Esophagus muscularis mucosa (tissue), 4 donors: ENCODE measurements around the gene DTD1. TPM values are rescaled to one million over a fixed set of nuclear protein-coding genes. Genes with fewer than 3 reads are reported as not detected.

Source experiments
- DNase-seq: peaks from one replicate; pipeline ENCODE4 v3.0.0-alpha.2; 2017; ENCODE audit errors: extremely low spot score
- H3K27ac ChIP-seq, 4 donors: fragments of 200-600 bp; sonication (generic); replicated peaks in 1 of 4; 1 replicate in 3 of 4; 2 replicates in 1 of 4; pipeline ENCODE4 v1.5.1; 2016 to 2019; ENCODE audit warnings: mild to moderate bottlenecking in 1 of 4
- H3K27me3 ChIP-seq, 4 donors: fragments of 200-600 bp; sonication (generic); one replicate each; pipeline versions ENCODE4 v1.5.1 to v1.6.0; 2016 to 2019
- H3K36me3 ChIP-seq, 4 donors: fragments of 200-600 bp; sonication (generic); one replicate each; pipeline ENCODE4 v1.5.1; 2016 to 2019
- H3K4me1 ChIP-seq, 4 donors: fragments of 200-600 bp; sonication (generic); one replicate each; pipeline ENCODE4 v1.5.1; 2016 to 2019
- H3K4me3 ChIP-seq, 4 donors: fragments of 200-600 bp; sonication (generic); 1 replicate in 2 of 4; 2 replicates in 2 of 4; pipeline ENCODE4 v1.5.1; 2016 to 2019; ENCODE audit warnings: mild to moderate bottlenecking in 4 of 4, moderate library complexity in 1 of 4
- H3K9me3 ChIP-seq, 4 donors: fragments of 200-600 bp; sonication (generic); 1 replicate in 3 of 4; 2 replicates in 1 of 4; pipeline ENCODE4 v1.5.1; 2016 to 2019
- CTCF ChIP-seq, 3 experiments: fragments of 200-600 bp in 2 of 3; fragments of 450-650 bp in 1 of 3; sonication (generic) in 2 of 3; IDR thresholded peaks; one replicate each; pipeline ENCODE4 v1.5.1; 2017 to 2019; ENCODE audit warnings: antibody characterized with exemption in 3 of 3, mild to moderate bottlenecking in 2 of 3, moderate library complexity in 1 of 3
- EP300 ChIP-seq: sonication (generic); formaldehyde crosslinking; IDR thresholded peaks from one replicate; pipeline ENCODE4 v1.6.1; 2017; ENCODE audit warnings: antibody characterized with exemption
- POLR2A ChIP-seq: fragments of 450-650 bp; IDR thresholded peaks from one replicate; pipeline ENCODE4 v1.6.1; 2017; ENCODE audit warnings: antibody characterized with exemption, moderate library complexity, mild to moderate bottlenecking, low read depth
- POLR2AphosphoS5 ChIP-seq, 2 donors: sonication (generic); formaldehyde crosslinking; IDR thresholded peaks; one replicate each; pipeline ENCODE4 v1.6.1; 2017; ENCODE audit warnings: antibody characterized with exemption in 2 of 2
- WGBS: methylation state at CpG from one replicate; pipeline ENCODE4 v1.1.5; 2018; 5-methylcytosine and 5-hydroxymethylcytosine counted together
- intact Hi-C: fragments of 100-400 bp; cut with DNase I; formaldehyde crosslinking; loops from one replicate; pipeline ENCODE4 v1.15.1; 2023
- total RNA-seq, 4 donors: library from RNA; depleted of rRNA; stranded (reverse); fragments of >200 nt; gene quantifications; one replicate each; pipeline versions ENCODE4 v1.1.0 to v1.2.1, GENCODE V29; 2016

DTD1 gene
- total RNA-seq, 4 donors from 2014 or later = 15.1 to 20.0 (median 17.5) TPM

- Histone ChIP-seq H3K4me1 (no peaks in the 10 kb centered on the region), H3K9me3 (no peaks in the 10 kb centered on the region), H3K36me3 (peaks cover 0 to 50% (median 18%) of the 10 kb centered on the region in 4 donors), H3K27ac (no peak overlapping the region), H3K27me3 (no peaks in the 10 kb centered on the region), H3K4me3 (no peak overlapping the region)
- 22% methylated on average over 7 of the region's 7 CpGs for WGBS
- peak; percentile 57 to 77 (median 64) for TF ChIP-seq CTCF (IDR thresholded peaks at IDR 0.05)
- TF ChIP-seq POLR2A = no peak
- DNase-seq = peak; percentile 45
- intact Hi-C loops = no loop called here
These were observed 44.4 kb downstream of the DTD1 start for GRCh38 chr20:18632196-18632789.

- 88% methylated on average over 2 of the region's 2 CpGs for WGBS
- Histone ChIP-seq H3K27ac (no peak overlapping the region), H3K36me3 (peaks cover 0 to 39% (median 16%) of the 10 kb centered on the region in 4 donors), H3K9me3 (no peaks in the 10 kb centered on the region), H3K4me3 (no peak overlapping the region), H3K4me1 (no peaks in the 10 kb centered on the region), H3K27me3 (no peaks in the 10 kb centered on the region)
- no peak for DNase-seq
- intact Hi-C loops = no loop called here
- TF ChIP-seq POLR2AphosphoS5 (IDR thresholded peaks at IDR 0.05) (no peak), EP300 (no peak), POLR2A (no peak), CTCF (IDR thresholded peaks at IDR 0.05) (no peak)
These were observed 45.6 kb downstream of the DTD1 start for GRCh38 chr20:18633411-18633810.

- H3K27me3 ChIP-seq = no peaks in the 10 kb centered on the region
- no peak overlapping the region for H3K4me3 ChIP-seq
- H3K36me3 ChIP-seq = peaks cover 0 to 34% (median 10%) of the 10 kb centered on the region in 4 donors
- no peak for DNase-seq
- TF ChIP-seq POLR2AphosphoS5 (IDR thresholded peaks at IDR 0.05) = no peak
- TF ChIP-seq EP300 = no peak
- TF ChIP-seq CTCF (IDR thresholded peaks at IDR 0.05) = no peak
- TF ChIP-seq POLR2A = no peak
- intact Hi-C loops = no loop called here
- WGBS = 87% methylated on average over 5 of the region's 5 CpGs
- H3K9me3 ChIP-seq = no peaks in the 10 kb centered on the region
- no peak overlapping the region for H3K27ac ChIP-seq
- no peaks in the 10 kb centered on the region for H3K4me1 ChIP-seq
These were observed 46.6 kb downstream of the DTD1 start for GRCh38 chr20:18634501-18634900.

GRCh38 chr20:18635380-18635779, 47.5 kb downstream of the DTD1 start:
- DNase-seq = no peak
- no CpG with 5 or more reads among the region's 1 CpG for WGBS

More at GRCh38 chr20:18635380-18635779, 47.5 kb downstream of the DTD1 start:
- Histone ChIP-seq H3K4me3 (no peak overlapping the region), H3K4me1 (no peaks in the 10 kb centered on the region), H3K9me3 (no peaks in the 10 kb centered on the region), H3K36me3 (peaks cover 0 to 27% (median 8%) of the 10 kb centered on the region in 4 donors), H3K27ac (no peak overlapping the region), H3K27me3 (no peaks in the 10 kb centered on the region)
- TF ChIP-seq EP300 (no peak), CTCF (IDR thresholded peaks at IDR 0.05) (no peak), POLR2AphosphoS5 (IDR thresholded peaks at IDR 0.05) (no peak), POLR2A (no peak)
- intact Hi-C loops = no loop called here
